ENCODE data around the gene CDC37L1.

The CDC37L1 gene

GRCh38 chr9:4639420-4639819 lies 39.9 kb upstream of the CDC37L1 start:
- no peaks in the 10 kb centered on the region for H4K20me1 ChIP-seq (ENCODE audit: low read depth, low read length)
- no peaks in the 10 kb centered on the region for H3F3A ChIP-seq (ENCODE audit: insufficient read depth)
- H3K4me2 ChIP-seq (ENCODE audit: low read depth, low read length, poor library complexity, severe bottlenecking): no peak overlapping the region
- H3K79me2 ChIP-seq (ENCODE audit: insufficient read depth, low read length): no peaks in the 10 kb centered on the region
- H3K27ac ChIP-seq (ENCODE audit: low read depth, low read length): no peak overlapping the region
- no peak overlapping the region for H2AFZ ChIP-seq (ENCODE audit: low read depth, low read length, severe bottlenecking)
- no peaks in the 10 kb centered on the region for H3K9me2 ChIP-seq (replicated peaks; ENCODE audit: insufficient read depth, low read length)
- H3K36me3 ChIP-seq (ENCODE audit: low read length): no peaks in the 10 kb centered on the region
- no peak overlapping the region for H3K4me3 ChIP-seq (ENCODE audit: insufficient read depth, low read length, poor library complexity, severe bottlenecking)
- no peaks in the 10 kb centered on the region for H3K9me3 ChIP-seq (ENCODE audit: insufficient read depth, low read length)
- H3K27me3 ChIP-seq (ENCODE audit: low read length): no peaks in the 10 kb centered on the region
- no peak overlapping the region for H3K9ac ChIP-seq (ENCODE audit: low read length)
- no peak for TF ChIP-seq EZH2phosphoT487 (conservative IDR thresholded peaks at IDR 0.05; ENCODE audit: low read length)
- no peak for TF ChIP-seq CTCF (IDR thresholded peaks at IDR 0.05; ENCODE audit: insufficient read depth, low read length, poor library complexity, severe bottlenecking)

DNA sequence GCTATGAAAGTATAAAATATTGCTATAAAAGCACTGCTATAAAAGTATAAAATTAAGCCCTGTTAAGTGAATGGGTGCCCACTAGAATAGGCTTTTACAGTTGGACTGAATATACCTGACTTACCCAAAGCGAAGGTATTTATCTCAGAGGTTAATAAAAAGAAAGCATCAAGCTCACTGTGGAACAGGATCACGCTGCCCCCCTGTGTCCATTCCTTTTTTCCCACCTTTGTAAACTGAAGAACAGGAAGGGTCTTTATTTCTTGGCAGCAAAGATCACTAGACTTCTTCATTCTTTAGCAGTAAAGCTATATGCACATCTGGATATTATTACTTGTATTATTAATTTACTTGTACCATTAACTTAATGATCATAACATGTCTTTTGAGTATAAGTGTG lies 39.3 kb upstream of the CDC37L1 start:
- H3K36me3 ChIP-seq (ENCODE audit: low read length): no peaks in the 10 kb centered on the region
- H3K79me2 ChIP-seq (ENCODE audit: insufficient read depth, low read length): no peaks in the 10 kb centered on the region
- H4K20me1 ChIP-seq (ENCODE audit: low read depth, low read length): no peaks in the 10 kb centered on the region
- no peaks in the 10 kb centered on the region for H3F3A ChIP-seq (ENCODE audit: insufficient read depth)
- TF ChIP-seq CTCF (IDR thresholded peaks at IDR 0.05; ENCODE audit: insufficient read depth, low read length, poor library complexity, severe bottlenecking): no peak
- TF ChIP-seq EZH2phosphoT487 (conservative IDR thresholded peaks at IDR 0.05; ENCODE audit: low read length): no peak
- H3K9me3 ChIP-seq (ENCODE audit: insufficient read depth, low read length): no peaks in the 10 kb centered on the region
- no peak overlapping the region for H3K4me2 ChIP-seq (ENCODE audit: low read depth, low read length, poor library complexity, severe bottlenecking)
- no peak overlapping the region for H3K4me3 ChIP-seq (ENCODE audit: insufficient read depth, low read length, poor library complexity, severe bottlenecking)
- no peaks in the 10 kb centered on the region for H3K27me3 ChIP-seq (ENCODE audit: low read length)
- H3K9me2 ChIP-seq (replicated peaks; ENCODE audit: insufficient read depth, low read length): no peaks in the 10 kb centered on the region
- no peak overlapping the region for H2AFZ ChIP-seq (ENCODE audit: low read depth, low read length, severe bottlenecking)
- no peak overlapping the region for H3K27ac ChIP-seq (ENCODE audit: low read depth, low read length)
- no peak overlapping the region for H3K9ac ChIP-seq (ENCODE audit: low read length)

DNA sequence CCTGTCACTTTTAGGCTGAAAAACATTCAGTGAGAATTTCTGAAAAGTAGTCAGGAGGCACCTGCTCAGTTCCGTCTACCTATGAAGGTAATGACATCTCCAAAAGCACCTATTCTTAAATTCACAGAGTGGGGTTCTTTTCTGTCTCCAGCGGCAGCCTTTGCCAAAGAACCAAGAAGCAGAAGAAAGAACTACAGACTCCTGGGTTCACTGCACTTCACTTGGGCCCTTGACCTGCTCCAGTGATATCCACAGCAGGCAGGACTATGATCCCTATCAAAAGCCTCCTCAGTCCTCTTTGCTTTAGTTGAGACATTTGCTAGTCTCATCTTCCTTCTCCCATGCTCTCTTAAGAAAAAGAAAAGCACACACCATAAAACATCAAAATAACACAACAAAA lies 37.0 kb upstream of the CDC37L1 start:
- Histone ChIP-seq H2AFZ (ENCODE audit: low read depth, low read length, severe bottlenecking) (no peak overlapping the region), H3K36me3 (ENCODE audit: low read length) (no peaks in the 10 kb centered on the region), H3K79me2 (ENCODE audit: insufficient read depth, low read length) (no peaks in the 10 kb centered on the region), H3K27me3 (ENCODE audit: low read length) (no peaks in the 10 kb centered on the region), H3K9ac (ENCODE audit: low read length) (no peak overlapping the region), H3K4me2 (ENCODE audit: low read depth, low read length, poor library complexity, severe bottlenecking) (no peak overlapping the region), H3K9me3 (ENCODE audit: insufficient read depth, low read length) (no peaks in the 10 kb centered on the region), H3K4me3 (ENCODE audit: insufficient read depth, low read length, poor library complexity, severe bottlenecking) (no peak overlapping the region), H3K9me2 (replicated peaks; ENCODE audit: insufficient read depth, low read length) (no peaks in the 10 kb centered on the region), H3K27ac (ENCODE audit: low read depth, low read length) (no peak overlapping the region), H4K20me1 (ENCODE audit: low read depth, low read length) (no peaks in the 10 kb centered on the region), H3F3A (ENCODE audit: insufficient read depth) (no peaks in the 10 kb centered on the region)
- no peak for TF ChIP-seq CTCF (IDR thresholded peaks at IDR 0.05; ENCODE audit: insufficient read depth, low read length, poor library complexity, severe bottlenecking)
- TF ChIP-seq EZH2phosphoT487 (conservative IDR thresholded peaks at IDR 0.05; ENCODE audit: low read length): no peak

DNA sequence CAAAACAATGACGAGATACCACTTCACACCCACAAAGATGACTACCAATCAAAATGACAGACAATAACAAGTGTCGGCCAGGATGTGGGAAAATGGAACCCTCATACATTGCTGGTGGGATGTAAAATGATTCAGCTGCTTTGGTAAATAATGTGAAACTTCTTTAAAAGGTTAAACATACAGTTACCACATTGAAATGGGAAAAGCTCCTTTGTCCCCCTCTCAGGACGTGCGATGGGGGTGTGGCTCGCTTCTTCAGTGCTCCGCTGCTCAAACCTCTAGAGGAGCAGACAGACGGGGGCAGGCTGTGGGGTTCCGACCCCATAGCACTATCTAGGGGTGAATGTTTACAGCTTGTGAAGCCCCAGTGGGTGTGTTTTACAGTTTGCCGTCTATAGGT lies 25.3 kb upstream of the CDC37L1 start:
- H3K27me3 ChIP-seq (ENCODE audit: low read length): no peaks in the 10 kb centered on the region
- H3K9ac ChIP-seq (ENCODE audit: low read length): no peak overlapping the region
- H3K9me2 ChIP-seq (replicated peaks; ENCODE audit: insufficient read depth, low read length): no peaks in the 10 kb centered on the region
- no peak overlapping the region for H3K27ac ChIP-seq (ENCODE audit: low read depth, low read length)
- no peaks in the 10 kb centered on the region for H3F3A ChIP-seq (ENCODE audit: insufficient read depth)
- H3K4me3 ChIP-seq (ENCODE audit: insufficient read depth, low read length, poor library complexity, severe bottlenecking): no peak overlapping the region
- TF ChIP-seq CTCF (IDR thresholded peaks at IDR 0.05; ENCODE audit: insufficient read depth, low read length, poor library complexity, severe bottlenecking) (no peak), EZH2phosphoT487 (conservative IDR thresholded peaks at IDR 0.05; ENCODE audit: low read length) (no peak)
- no peaks in the 10 kb centered on the region for H3K9me3 ChIP-seq (ENCODE audit: insufficient read depth, low read length)
- no peak overlapping the region for H3K4me2 ChIP-seq (ENCODE audit: low read depth, low read length, poor library complexity, severe bottlenecking)
- H2AFZ ChIP-seq (ENCODE audit: low read depth, low read length, severe bottlenecking): no peak overlapping the region
- H3K79me2 ChIP-seq (ENCODE audit: insufficient read depth, low read length): no peaks in the 10 kb centered on the region
- H3K36me3 ChIP-seq (ENCODE audit: low read length): no peaks in the 10 kb centered on the region
- no peaks in the 10 kb centered on the region for H4K20me1 ChIP-seq (ENCODE audit: low read depth, low read length)
